Left ventricle myocardium inferior (tissue), 1 donor: ENCODE results near the gene REPIN1. TPM values are rescaled to one million over a fixed set of nuclear protein-coding genes. Genes with fewer than 3 reads are reported as not detected.

ENCODE experiments used
- DNase-seq: peaks from one replicate; pipeline ENCODE4 v3.0.0-alpha.2; 2020
- H3K27ac ChIP-seq: fragments of 200-600 bp; replicated peaks from 2 replicates; pipeline ENCODE4 v1.8.0; 2021
- H3K27me3 ChIP-seq: fragments of 200-600 bp; 2 replicates; pipeline ENCODE4 v1.8.0; 2021; ENCODE audit warnings: low read depth
- H3K36me3 ChIP-seq: fragments of 200-600 bp; 2 replicates; pipeline ENCODE4 v1.8.0; 2021
- H3K4me1 ChIP-seq: fragments of 200-600 bp; 2 replicates; pipeline ENCODE4 v1.8.0; 2021
- H3K4me3 ChIP-seq: fragments of 200-600 bp; 2 replicates; pipeline ENCODE4 v1.8.0; 2021; ENCODE audit warnings: mild to moderate bottlenecking, moderate library complexity
- H3K9me3 ChIP-seq: fragments of 200-600 bp; replicated peaks from 2 replicates; pipeline ENCODE4 v1.8.0; 2021
- intact Hi-C: fragments of 100-400 bp; cut with micrococcal nuclease; formaldehyde crosslinking; loops from one replicate; pipeline ENCODE4 v1.11.0; 2022
- long read RNA-seq: library from polyadenylated mRNA; unstranded; transcript quantifications from one replicate; pipeline ENCODE4 v2.0.0, GENCODE V29; 2021
- total RNA-seq: library from RNA; stranded (reverse); fragmentation: NEBNext Ultra II Directional; extraction: Animal tissue kit (Norgen Biotek cat#: 25700); gene quantifications from one replicate; pipeline ENCODE4 v1.2.1, GENCODE V29; 2021
- TF ChIP-seq, protein P1 (sequence below): fragments of 200-600 bp; IDR thresholded peaks from 2 replicates; pipeline ENCODE4 v1.8.0; 2021; ENCODE audit warnings: antibody characterized with exemption, mild to moderate bottlenecking, borderline replicate concordance
- donor health status: DM: no; HTN: yes; CAD: no; lungs with severe emphysema.

Gene REPIN1
- 110 TPM for total RNA-seq
- long read RNA-seq, transcript REPIN1-206 (2 exons, 910 nt): minor isoform, 18 of 461 reads
- long read RNA-seq, transcript REPIN1-202 (1 exons, 2,876 nt): minor isoform, 119 of 461 reads
- long read RNA-seq, transcript REPIN1-203 (2 exons, 2,969 nt): major isoform, 139 of 461 reads
- long read RNA-seq, transcript REPIN1-214 (3 exons, 2,058 nt): minor isoform, 23 of 461 reads
- long read RNA-seq, partial matches to known transcripts: 7 of 461 reads
- long read RNA-seq, other reads (novel, unspliced or antisense): 99 of 461 reads

DNA sequence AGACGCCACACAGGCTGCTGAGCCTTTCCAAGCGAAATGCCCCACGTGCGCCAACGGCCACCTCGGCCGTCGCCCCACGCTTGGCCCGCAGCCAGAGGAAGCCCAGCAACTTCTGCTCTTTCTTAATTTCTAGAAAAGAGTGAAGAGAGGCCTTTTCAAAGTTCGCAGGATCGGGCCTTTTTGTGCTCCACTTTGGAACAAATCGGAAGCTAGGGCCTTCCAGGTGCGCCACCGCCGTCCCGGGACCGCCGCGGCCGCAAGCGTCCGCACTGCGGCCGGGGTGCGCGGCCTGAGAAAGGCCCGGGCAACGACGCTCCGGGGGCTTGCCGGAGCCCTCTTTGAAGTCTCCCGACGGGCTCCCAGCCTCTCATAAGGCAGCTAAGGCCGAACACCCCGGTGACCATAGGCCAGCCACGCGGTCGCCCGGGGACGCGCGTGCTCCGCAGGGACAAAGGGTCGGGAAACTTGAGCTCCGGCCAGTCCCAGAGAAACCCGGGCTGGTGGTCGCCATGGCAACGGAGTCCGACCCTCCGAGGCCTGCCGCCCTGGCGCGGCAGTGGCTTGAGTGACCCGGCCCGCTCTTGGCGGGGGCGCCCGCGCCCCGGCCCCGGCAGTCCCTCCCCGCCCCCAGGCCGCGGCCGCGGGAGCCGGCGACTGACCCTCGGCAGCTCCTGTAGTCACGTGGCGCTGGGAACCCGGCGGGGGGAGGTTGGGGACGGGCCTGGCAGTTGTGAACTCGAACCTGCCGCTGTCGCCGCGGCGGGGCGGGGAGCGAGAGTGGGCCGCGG is at the start of gene REPIN1:
REPIN1 (plus strand) TSS at position 727 of the 788 bp plus-strand sequence. CDS start 890 bp downstream, outside the sequence.
- peak within 1 kb of the TSS; percentile 97 for H3K27ac ChIP-seq
- peak within 1 kb of the TSS; percentile 96 for H3K4me3 ChIP-seq
- TF ChIP-seq, protein P1, sequence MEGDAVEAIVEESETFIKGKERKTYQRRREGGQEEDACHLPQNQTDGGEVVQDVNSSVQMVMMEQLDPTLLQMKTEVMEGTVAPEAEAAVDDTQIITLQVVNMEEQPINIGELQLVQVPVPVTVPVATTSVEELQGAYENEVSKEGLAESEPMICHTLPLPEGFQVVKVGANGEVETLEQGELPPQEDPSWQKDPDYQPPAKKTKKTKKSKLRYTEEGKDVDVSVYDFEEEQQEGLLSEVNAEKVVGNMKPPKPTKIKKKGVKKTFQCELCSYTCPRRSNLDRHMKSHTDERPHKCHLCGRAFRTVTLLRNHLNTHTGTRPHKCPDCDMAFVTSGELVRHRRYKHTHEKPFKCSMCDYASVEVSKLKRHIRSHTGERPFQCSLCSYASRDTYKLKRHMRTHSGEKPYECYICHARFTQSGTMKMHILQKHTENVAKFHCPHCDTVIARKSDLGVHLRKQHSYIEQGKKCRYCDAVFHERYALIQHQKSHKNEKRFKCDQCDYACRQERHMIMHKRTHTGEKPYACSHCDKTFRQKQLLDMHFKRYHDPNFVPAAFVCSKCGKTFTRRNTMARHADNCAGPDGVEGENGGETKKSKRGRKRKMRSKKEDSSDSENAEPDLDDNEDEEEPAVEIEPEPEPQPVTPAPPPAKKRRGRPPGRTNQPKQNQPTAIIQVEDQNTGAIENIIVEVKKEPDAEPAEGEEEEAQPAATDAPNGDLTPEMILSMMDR: no peak
- H3K9me3 ChIP-seq: no peaks in the 10 kb centered on the region
- peaks cover 57% of the 10 kb centered on the region for H3K4me1 ChIP-seq
- intact Hi-C loops: no loop called here
- DNase-seq: peak; percentile 95
- H3K27me3 ChIP-seq: no peaks in the 10 kb centered on the region
- peaks cover 31% of the 10 kb centered on the region for H3K36me3 ChIP-seq

DNA sequence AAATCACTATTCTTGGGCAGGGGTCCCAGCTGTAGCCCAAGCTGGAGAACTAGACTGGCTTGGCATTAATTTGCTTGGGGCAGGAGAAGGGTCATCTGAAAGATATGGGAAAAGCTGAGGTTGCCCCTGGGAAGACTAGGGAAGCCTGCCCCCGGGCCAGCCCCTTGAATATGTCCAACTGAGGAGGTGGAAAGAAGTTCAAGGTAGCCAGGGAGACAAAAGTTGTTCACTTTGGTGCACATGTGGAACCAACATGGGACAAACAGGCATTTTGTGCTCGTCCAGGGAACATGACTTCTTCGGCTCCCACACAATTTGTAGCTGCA is 46.9 kb upstream of the REPIN1 start:
- peaks cover 26% of the 10 kb centered on the region for H3K4me1 ChIP-seq
- H3K36me3 ChIP-seq: no peaks in the 10 kb centered on the region
- TF ChIP-seq, protein P1: no peak
- H3K4me3 ChIP-seq: peak overlapping the region; percentile 74
- H3K9me3 ChIP-seq: no peaks in the 10 kb centered on the region
- intact Hi-C loops: no loop called here
- no peak overlapping the region for H3K27ac ChIP-seq
- DNase-seq: no peak
- H3K27me3 ChIP-seq: peaks cover 23% of the 10 kb centered on the region

DNA sequence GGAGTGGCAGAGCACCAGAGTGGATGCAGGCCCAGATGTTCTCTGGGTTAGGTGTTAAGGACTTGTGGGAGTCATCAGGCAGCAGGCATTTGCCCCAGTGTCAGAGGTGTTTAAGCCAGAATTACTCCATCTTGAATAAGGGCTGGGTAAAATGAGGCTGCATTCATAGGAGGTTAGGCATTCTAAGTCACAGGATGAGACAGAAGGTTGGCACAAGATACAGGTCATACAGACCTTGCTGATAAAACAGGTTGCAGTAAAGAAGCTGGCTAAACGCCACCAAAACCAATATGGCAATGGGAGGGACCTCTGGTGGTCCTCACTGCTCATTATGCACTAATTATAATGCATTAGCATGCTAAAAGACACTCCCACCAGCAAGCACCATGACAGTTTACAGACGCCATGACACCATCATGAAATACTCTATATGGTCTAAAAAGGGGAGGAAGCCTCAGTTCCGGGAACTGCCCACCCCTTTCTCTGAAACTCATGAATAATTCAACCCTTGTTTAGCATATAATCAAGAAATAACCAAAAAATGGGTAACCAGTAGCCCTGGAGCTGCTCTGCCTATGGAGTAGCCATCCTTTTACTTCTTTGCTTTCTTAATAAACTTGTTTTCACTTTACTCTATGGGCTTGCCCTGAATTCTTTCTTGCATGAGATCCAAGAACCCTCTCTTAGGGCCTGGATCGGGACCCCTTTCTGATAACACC is 46.3 kb upstream of the REPIN1 start:
- peaks cover 23% of the 10 kb centered on the region for H3K27me3 ChIP-seq
- H3K27ac ChIP-seq: peak overlapping the region; percentile 58
- H3K36me3 ChIP-seq: no peaks in the 10 kb centered on the region
- DNase-seq: no peak
- TF ChIP-seq, protein P1: no peak
- peaks cover 26% of the 10 kb centered on the region for H3K4me1 ChIP-seq
- H3K9me3 ChIP-seq: no peaks in the 10 kb centered on the region
- peak overlapping the region; percentile 74 for H3K4me3 ChIP-seq
- intact Hi-C loops: no loop called here

DNA sequence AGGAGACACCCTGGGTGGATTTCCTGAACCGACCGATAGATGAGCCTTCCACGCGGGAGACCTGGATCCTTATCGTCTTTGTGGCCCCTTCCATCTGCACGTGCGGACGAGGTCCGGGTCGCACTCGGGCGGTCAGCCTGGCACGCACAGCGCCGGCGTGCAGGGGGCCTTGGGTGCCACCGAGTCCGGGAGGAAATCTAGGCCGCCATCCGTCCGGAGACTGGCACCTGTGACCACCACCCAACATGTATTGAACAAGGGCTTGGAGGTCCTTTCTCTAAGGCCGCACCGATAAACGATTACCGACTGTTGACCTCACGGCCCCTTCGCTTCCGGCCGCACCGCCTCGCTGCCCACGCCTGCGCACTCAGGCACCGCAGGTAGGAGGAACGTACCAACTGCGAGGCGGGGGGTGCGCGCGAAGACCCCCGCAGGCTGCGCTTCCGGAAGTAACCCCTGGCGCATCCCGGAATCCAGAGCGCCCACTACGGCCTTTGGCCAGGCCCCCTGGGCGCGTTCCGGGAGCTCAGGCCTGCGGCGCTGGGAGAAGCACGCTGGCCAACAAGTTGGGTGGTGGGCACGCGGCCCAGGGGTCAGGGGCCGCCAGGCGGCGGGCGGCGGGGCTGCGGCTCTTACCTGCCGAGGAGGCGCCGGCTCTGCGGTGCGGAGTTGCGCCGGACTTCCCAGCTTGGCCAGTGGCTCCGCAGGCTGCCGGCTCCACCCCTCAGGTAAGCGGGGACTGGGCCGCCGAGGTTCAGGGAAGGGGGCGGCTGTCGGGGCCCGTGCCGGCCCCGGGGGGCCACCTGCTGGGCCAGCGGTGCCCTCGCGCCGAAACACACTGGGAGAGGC is 45.6 kb upstream of the REPIN1 start, which contains the start of the genes ACTR3C and LRRC61:
ACTR3C (minus strand) TSS at position 713 of the 849 bp plus-strand sequence. CDS start 28,249 bp downstream, outside the sequence.
LRRC61 (plus strand) TSS at position 523 of the 849 bp plus-strand sequence. CDS start 13,507 bp downstream, outside the sequence.
- Histone ChIP-seq H3K4me1 (peaks cover 26% of the 10 kb centered on the region), H3K27ac (peak within 1 kb of the TSS; percentile 58), H3K9me3 (no peaks in the 10 kb centered on the region), H3K36me3 (peaks cover under 1% of the 10 kb centered on the region), H3K4me3 (peak within 1 kb of the TSS; percentile 74), H3K27me3 (peaks cover 23% of the 10 kb centered on the region)
- TF ChIP-seq, protein P1: peak; percentile 20
- DNase-seq: peak; percentile 46
- intact Hi-C loops: no loop called here
